Tibial artery (tissue), 4 donors: ENCODE results near the gene RBM15.

Experiments
- DNase-seq, 2 donors: peaks; one replicate each; pipeline ENCODE4 v3.0.0-alpha.2; 2019
- H3K27ac ChIP-seq, 2 donors: fragments of 200-600 bp; sonication (generic) in 1 of 2; 1 replicate in 1 of 2; 2 replicates in 1 of 2; pipeline ENCODE4 v1.5.1; 2018 to 2019; ENCODE audit warnings: mild to moderate bottlenecking in 1 of 2
- H3K27me3 ChIP-seq, 2 donors: fragments of 200-600 bp; sonication (generic) in 1 of 2; one replicate each; pipeline versions ENCODE4 v1.5.1 to v1.6.0; 2016 to 2019
- H3K36me3 ChIP-seq, 3 donors: fragments of 200-600 bp; sonication (generic) in 2 of 3; one replicate each; pipeline ENCODE4 v1.5.1; 2016 to 2019; ENCODE audit warnings: mild to moderate bottlenecking in 2 of 3
- H3K4me1 ChIP-seq, 4 donors: fragments of 200-600 bp; sonication (generic) in 2 of 4; 1 replicate in 3 of 4; 2 replicates in 1 of 4; pipeline ENCODE4 v1.5.1; 2016 to 2019
- H3K4me3 ChIP-seq, 2 donors: fragments of 200-600 bp; sonication (generic) in 1 of 2; 1 replicate in 1 of 2; 2 replicates in 1 of 2; pipeline ENCODE4 v1.5.1; 2018 to 2019; ENCODE audit warnings: mild to moderate bottlenecking in 2 of 2
- H3K9me3 ChIP-seq, 3 donors: fragments of 200-600 bp; sonication (generic) in 1 of 3; one replicate each; pipeline ENCODE4 v1.5.1; 2016 to 2019
- CTCF ChIP-seq, 2 experiments: fragments of 200-600 bp in 1 of 2; fragments of 450-650 bp in 1 of 2; IDR thresholded peaks; one replicate each; pipeline ENCODE4 v1.5.1; 2017 to 2019; ENCODE audit warnings: antibody characterized with exemption in 2 of 2, mild to moderate bottlenecking in 1 of 2, moderate library complexity in 1 of 2
- intact Hi-C: fragments of 100-400 bp; cut with DNase I; formaldehyde crosslinking; loops from one replicate; pipeline ENCODE4 v1.15.0; 2023; ENCODE audit warnings: low total_unique reads

RBM15 gene

GRCh38 chr1:110321045-110321444 is 18.1 kb upstream of the RBM15 start:
- Histone ChIP-seq H3K27ac (no peak overlapping the region), H3K4me3 (no peak overlapping the region), H3K27me3 (peaks cover 0 to 7% of the 10 kb centered on the region in 2 donors), H3K4me1 (no peaks in the 10 kb centered on the region), H3K9me3 (no peaks in the 10 kb centered on the region), H3K36me3 (no peaks in the 10 kb centered on the region)
- intact Hi-C loops: no loop called here
- TF ChIP-seq CTCF (IDR thresholded peaks at IDR 0.05): no peak
- no peak for DNase-seq

GRCh38 chr1:110321846-110322245 is 17.3 kb upstream of the RBM15 start:
- intact Hi-C loops: no loop called here
- H3K4me1 ChIP-seq: no peaks in the 10 kb centered on the region
- no peak for DNase-seq
- peaks cover 0 to 7% of the 10 kb centered on the region in 2 donors for H3K27me3 ChIP-seq
- no peak overlapping the region for H3K4me3 ChIP-seq
- no peak overlapping the region for H3K27ac ChIP-seq
- no peaks in the 10 kb centered on the region for H3K9me3 ChIP-seq
- TF ChIP-seq CTCF (IDR thresholded peaks at IDR 0.05): no peak
- H3K36me3 ChIP-seq: no peaks in the 10 kb centered on the region

GRCh38 chr1:110324667-110325066 is 14.5 kb upstream of the RBM15 start:
- no peaks in the 10 kb centered on the region for H3K9me3 ChIP-seq
- no peak overlapping the region for H3K27ac ChIP-seq
- DNase-seq: no peak
- no peaks in the 10 kb centered on the region for H3K4me1 ChIP-seq
- H3K27me3 ChIP-seq: peaks cover 0 to under 1% of the 10 kb centered on the region in 2 donors
- intact Hi-C loops: no loop called here
- no peak overlapping the region for H3K4me3 ChIP-seq
- TF ChIP-seq CTCF (IDR thresholded peaks at IDR 0.05): no peak
- H3K36me3 ChIP-seq: no peaks in the 10 kb centered on the region

- Histone ChIP-seq H3K36me3 (no peaks in the 10 kb centered on the region), H3K4me3 (no peak overlapping the region), H3K27ac (no peak overlapping the region), H3K4me1 (no peaks in the 10 kb centered on the region), H3K27me3 (no peaks in the 10 kb centered on the region), H3K9me3 (no peaks in the 10 kb centered on the region)
- DNase-seq: no peak
- TF ChIP-seq CTCF (IDR thresholded peaks at IDR 0.05): no peak
- intact Hi-C loops: no loop called here
Measured at GRCh38 chr1:110326826-110327225, 12.4 kb upstream of the RBM15 start.

GRCh38 chr1:110328274-110328673 is 10.9 kb upstream of the RBM15 start:
- Histone ChIP-seq H3K4me1 (no peaks in the 10 kb centered on the region), H3K4me3 (no peak overlapping the region), H3K9me3 (no peaks in the 10 kb centered on the region), H3K27me3 (no peaks in the 10 kb centered on the region), H3K36me3 (no peaks in the 10 kb centered on the region), H3K27ac (no peak overlapping the region)
- DNase-seq: no peak
- TF ChIP-seq CTCF (IDR thresholded peaks at IDR 0.05): no peak
- intact Hi-C loops: no loop called here

- H3K36me3 ChIP-seq: no peaks in the 10 kb centered on the region
- no peak overlapping the region for H3K4me3 ChIP-seq
- H3K9me3 ChIP-seq: no peaks in the 10 kb centered on the region
- no peaks in the 10 kb centered on the region for H3K27me3 ChIP-seq
- no peak for DNase-seq
- no peaks in the 10 kb centered on the region for H3K4me1 ChIP-seq
- intact Hi-C loops: no loop called here
- TF ChIP-seq CTCF (IDR thresholded peaks at IDR 0.05): no peak
- no peak overlapping the region for H3K27ac ChIP-seq
Measured at GRCh38 chr1:110328700-110329099, 10.5 kb upstream of the RBM15 start.
